ENCODE results near the gene YY1. TPM values are rescaled to one million over a fixed set of nuclear protein-coding genes. Genes with fewer than 3 reads are reported as not detected.
A peak's percentile ranks its signal among the peaks of the same experiment; 100 is the strongest.

YY1 gene
- total RNA-seq, 6 donors from 2014 or later: 35.6 to 70.4 (median 52.4) TPM

DNA sequence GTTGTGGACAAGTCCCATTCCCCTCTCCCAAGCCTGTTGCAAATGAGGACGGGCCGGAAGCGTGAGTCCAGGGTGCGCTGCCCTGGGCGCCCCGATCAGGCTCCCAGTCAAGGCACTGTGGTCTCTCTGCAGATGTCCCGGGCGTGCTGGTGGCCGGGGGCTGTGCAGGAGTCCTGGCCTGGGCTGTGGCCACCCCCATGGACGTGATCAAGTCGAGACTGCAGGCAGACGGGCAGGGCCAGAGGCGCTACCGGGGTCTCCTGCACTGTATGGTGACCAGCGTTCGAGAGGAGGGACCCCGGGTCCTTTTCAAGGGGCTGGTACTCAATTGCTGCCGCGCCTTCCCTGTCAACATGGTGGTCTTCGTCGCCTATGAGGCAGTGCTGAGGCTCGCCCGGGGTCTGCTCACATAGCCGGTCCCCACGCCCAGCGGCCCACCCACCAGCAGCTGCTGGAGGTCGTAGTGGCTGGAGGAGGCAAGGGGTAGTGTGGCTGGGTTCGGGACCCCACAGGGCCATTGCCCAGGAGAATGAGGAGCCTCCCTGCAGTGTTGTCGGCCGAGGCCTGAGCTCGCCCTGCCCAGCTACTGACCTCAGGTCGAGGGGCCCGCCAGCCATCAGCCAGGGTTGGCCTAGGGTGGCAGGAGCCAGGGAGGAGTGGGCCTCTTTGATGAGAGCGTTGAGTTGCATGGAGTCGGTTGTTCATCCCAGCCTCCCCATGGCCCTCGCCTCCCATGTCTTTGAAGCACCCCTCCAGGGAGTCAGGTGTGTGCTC lies 90.5 kb downstream of the YY1 start:
- ATAC-seq (ENCODE audit: low FRiP score in 2 of 2): no peak

GRCh38 chr14:100330007-100330344 lies 91.0 kb downstream of the YY1 start:
- TF ChIP-seq POLR2AphosphoS5 (IDR thresholded peaks at IDR 0.05): no peak
- no peak for TF ChIP-seq POLR2A (IDR thresholded peaks at IDR 0.05)
- no peak for TF ChIP-seq EP300 (IDR thresholded peaks at IDR 0.05)
- no peak for TF ChIP-seq CTCF (IDR thresholded peaks at IDR 0.05)
- Histone ChIP-seq H3K36me3 (peaks cover 0 to 27% (median 22%) of the 10 kb centered on the region in 4 donors), H3K27ac (no peak overlapping the region), H3K4me3 (no peak overlapping the region), H3K4me1 (no peaks in the 10 kb centered on the region), H3K9me3 (no peaks in the 10 kb centered on the region), H3K27me3 (no peaks in the 10 kb centered on the region)
- 80 to 85% methylated on average over 2 to 11 of the region's 11 CpGs for WGBS, 2 donors
- DNase-seq (peak in 1 of 2 donors; percentile 72), ATAC-seq (ENCODE audit: low FRiP score in 2 of 2) (no peak)

More for the DNA sequence above, 90.5 kb downstream of the YY1 start:
- Histone ChIP-seq H3K4me3 (no peak overlapping the region), H3K27me3 (no peaks in the 10 kb centered on the region), H3K4me1 (no peaks in the 10 kb centered on the region), H3K27ac (no peak overlapping the region), H3K9me3 (no peaks in the 10 kb centered on the region), H3K36me3 (peaks cover 0 to 22% (median 17%) of the 10 kb centered on the region in 4 donors)
- TF ChIP-seq POLR2AphosphoS5 (IDR thresholded peaks at IDR 0.05): no peak
- no peak for TF ChIP-seq POLR2A (IDR thresholded peaks at IDR 0.05)
- no peak for TF ChIP-seq CTCF (IDR thresholded peaks at IDR 0.05)
- TF ChIP-seq EP300 (IDR thresholded peaks at IDR 0.05): no peak
- peak in 1 of 2 donors; percentile 76 for DNase-seq
- WGBS, 2 donors: 85 to 88% methylated on average over 8 to 36 of the region's 36 CpGs

- peak in 1 of 2 donors; percentile 69 for DNase-seq
- WGBS, 2 donors: 87 to 89% methylated on average over 4 to 9 of the region's 13 CpGs
- no peak for ATAC-seq (ENCODE audit: low FRiP score in 2 of 2)
- Histone ChIP-seq H3K9me3 (no peaks in the 10 kb centered on the region), H3K4me3 (no peak overlapping the region), H3K36me3 (peaks cover 0 to 31% (median 27%) of the 10 kb centered on the region in 4 donors), H3K4me1 (no peaks in the 10 kb centered on the region), H3K27ac (no peak overlapping the region), H3K27me3 (no peaks in the 10 kb centered on the region)
- no peak for TF ChIP-seq EP300 (IDR thresholded peaks at IDR 0.05)
- TF ChIP-seq POLR2AphosphoS5 (IDR thresholded peaks at IDR 0.05): no peak
- TF ChIP-seq POLR2A (IDR thresholded peaks at IDR 0.05): no peak
- no peak for TF ChIP-seq CTCF (IDR thresholded peaks at IDR 0.05)
Measured at GRCh38 chr14:100330388-100330931, 91.5 kb downstream of the YY1 start.

DNA sequence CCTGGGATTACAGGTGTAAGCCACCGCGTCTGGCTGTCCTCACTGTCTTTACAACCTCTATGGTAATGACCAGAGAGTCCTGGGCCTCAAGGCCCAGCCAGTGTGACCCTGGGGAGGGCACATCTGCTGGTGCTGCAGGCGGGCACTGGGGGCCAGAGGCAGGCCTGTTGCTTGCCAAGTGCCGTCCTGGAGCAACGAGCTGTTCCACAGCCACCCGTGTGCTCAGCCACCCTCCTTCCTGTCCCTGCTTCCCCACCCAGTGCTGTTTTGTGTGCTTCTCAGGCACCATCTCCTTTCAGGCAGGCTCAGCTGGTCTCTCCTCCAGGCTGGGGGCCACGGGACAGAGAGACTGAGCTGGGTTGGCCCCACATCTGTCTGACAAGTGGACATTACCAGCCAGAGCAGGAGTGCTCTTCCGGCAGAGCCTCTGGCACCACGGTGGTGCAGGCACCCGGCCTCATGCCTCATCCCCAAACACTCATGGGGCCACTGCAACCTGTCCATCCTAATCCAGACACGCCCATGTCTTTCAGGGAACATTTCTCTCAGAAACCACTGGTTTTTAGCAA lies 93.2 kb downstream of the YY1 start:
- Histone ChIP-seq H3K4me3 (no peak overlapping the region), H3K9me3 (no peaks in the 10 kb centered on the region), H3K27me3 (no peaks in the 10 kb centered on the region), H3K36me3 (peaks cover 4 to 48% (median 42%) of the 10 kb centered on the region in 4 donors), H3K27ac (no peak overlapping the region), H3K4me1 (no peaks in the 10 kb centered on the region)
- DNase-seq (no peak), ATAC-seq (ENCODE audit: low FRiP score in 2 of 2) (no peak)
- TF ChIP-seq EP300 (IDR thresholded peaks at IDR 0.05) (no peak), POLR2A (IDR thresholded peaks at IDR 0.05) (no peak), POLR2AphosphoS5 (IDR thresholded peaks at IDR 0.05) (no peak), CTCF (IDR thresholded peaks at IDR 0.05) (no peak)
- WGBS, 2 donors: 65 to 70% methylated on average over 4 to 11 of the region's 11 CpGs

Small RNA genes lying within 50 kb of the gene (small RNA-seq; reads per million reads assigned to genes)
- 12.7 to 39.8 (median 25.4) reads per million in 4 donors for gene MIR345
- 0 reads per million in 4 donors for gene RN7SL523P

Other genes with a start within 250 kb of the YY1 start
- 100 to 1,000 TPM in 5 of 6 donors, 10 to 100 TPM in 1; 69.6 to 222 (median 140) TPM for gene EVL, start 173.7 kb upstream of the YY1 start, total RNA-seq
- 10 to 100 TPM in 1 of 6 donors, 1 to 10 TPM in 5; 2.0 to 19.9 (median 5.4) TPM for gene DEGS2, start 79.5 kb upstream of the YY1 start, total RNA-seq
- gene SLC25A29, start 67.3 kb downstream of the YY1 start, total RNA-seq: 100 to 1,000 TPM in 2 of 6 donors, 10 to 100 TPM in 4; 81.5 to 275 (median 96.6) TPM
- not detected for gene SLC25A47, start 84.2 kb downstream of the YY1 start, total RNA-seq
- 10 to 100 TPM in 4 of 6 donors, 1 to 10 TPM in 2; 5.5 to 43.0 (median 10.6) TPM for gene WDR25, start 137.3 kb downstream of the YY1 start, total RNA-seq

All from upper lobe of left lung (tissue), 6 donors.